NCI-H2107 treated with DMSO at 0.1 percent for 48 hours (cell line): Measurements from ENCODE around the gene ZBTB12.
"Not testable (repeated sequence)": the region's sequence is repeated elsewhere in the genome, so short reads cannot be mapped to it uniquely, and the experiment has no call there.

Source experiments
- DNase-seq: peaks from one replicate; lab custom pipeline; 2025; ENCODE audit not compliant: unreplicated experiment; lab: John Stamatoyannopoulos, UW

Gene ZBTB12

GRCh38 chr6:31877125-31877650 is 24.7 kb downstream of the ZBTB12 start:
- no peak for DNase-seq

GRCh38 chr6:31876357-31876756 is 25.5 kb downstream of the ZBTB12 start:
- no peak for DNase-seq

GRCh38 chr6:31875877-31876276 is 26.0 kb downstream of the ZBTB12 start:
- DNase-seq: no peak

- DNase-seq: no peak
Measured at GRCh38 chr6:31874836-31875572, 26.9 kb downstream of the ZBTB12 start.

- no peak for DNase-seq
Measured at GRCh38 chr6:31874084-31874670, 27.7 kb downstream of the ZBTB12 start.

GRCh38 chr6:31871046-31871659 is 30.7 kb downstream of the ZBTB12 start:
- no peak for DNase-seq

- no peak for DNase-seq
Measured at GRCh38 chr6:31870385-31870921, 31.4 kb downstream of the ZBTB12 start.

- no peak for DNase-seq
Measured at GRCh38 chr6:31869343-31869742, 32.5 kb downstream of the ZBTB12 start.

- not testable (repeated sequence) for DNase-seq
Measured at GRCh38 chr6:31868658-31868971, 33.3 kb downstream of the ZBTB12 start.

- DNase-seq: no peak
Measured at GRCh38 chr6:31865205-31866118, 36.4 kb downstream of the ZBTB12 start.

- DNase-seq: no peak
Measured at GRCh38 chr6:31864818-31865204, 37.1 kb downstream of the ZBTB12 start.

- not testable (repeated sequence) for DNase-seq
Measured at GRCh38 chr6:31864123-31864562, 37.7 kb downstream of the ZBTB12 start.

GRCh38 chr6:31862344-31863235 is 39.3 kb downstream of the ZBTB12 start, which contains the start of gene NEU1:
TSS of gene NEU1 (minus strand) at chr6:31862821. CDS start at chr6:31862776, 45 bp downstream.
- DNase-seq: peak; percentile 89

- DNase-seq: no peak
Measured at GRCh38 chr6:31861919-31862343, 40.0 kb downstream of the ZBTB12 start.

- no peak for DNase-seq
Measured at GRCh38 chr6:31861150-31861549, 40.7 kb downstream of the ZBTB12 start.

GRCh38 chr6:31860349-31860748 is 41.5 kb downstream of the ZBTB12 start:
- no peak for DNase-seq

GRCh38 chr6:31859923-31860322 is 42.0 kb downstream of the ZBTB12 start:
- no peak for DNase-seq

- no peak for DNase-seq
Measured at GRCh38 chr6:31858707-31859106, 43.2 kb downstream of the ZBTB12 start.

GRCh38 chr6:31857774-31858173 is 44.1 kb downstream of the ZBTB12 start:
- DNase-seq: not testable (repeated sequence)
